Lower leg skin (tissue), 3 donors: ENCODE measurements around the gene ART3.

Experiments used
- POLR2A ChIP-seq, 2 donors: fragments of 450-650 bp; IDR thresholded peaks; one replicate each; pipeline ENCODE4 v1.6.1; 2016 to 2017; ENCODE audit warnings: antibody characterized with exemption in 2 of 2, mild to moderate bottlenecking in 1 of 2, moderate library complexity in 1 of 2
- TF ChIP-seq, protein P1 (sequence below), 3 donors: fragments of 450-650 bp; IDR thresholded peaks; one replicate each; pipeline ENCODE4 v1.5.1; 2016; ENCODE audit warnings: antibody characterized with exemption in 3 of 3, mild to moderate bottlenecking in 3 of 3, moderate library complexity in 2 of 3

DNA sequence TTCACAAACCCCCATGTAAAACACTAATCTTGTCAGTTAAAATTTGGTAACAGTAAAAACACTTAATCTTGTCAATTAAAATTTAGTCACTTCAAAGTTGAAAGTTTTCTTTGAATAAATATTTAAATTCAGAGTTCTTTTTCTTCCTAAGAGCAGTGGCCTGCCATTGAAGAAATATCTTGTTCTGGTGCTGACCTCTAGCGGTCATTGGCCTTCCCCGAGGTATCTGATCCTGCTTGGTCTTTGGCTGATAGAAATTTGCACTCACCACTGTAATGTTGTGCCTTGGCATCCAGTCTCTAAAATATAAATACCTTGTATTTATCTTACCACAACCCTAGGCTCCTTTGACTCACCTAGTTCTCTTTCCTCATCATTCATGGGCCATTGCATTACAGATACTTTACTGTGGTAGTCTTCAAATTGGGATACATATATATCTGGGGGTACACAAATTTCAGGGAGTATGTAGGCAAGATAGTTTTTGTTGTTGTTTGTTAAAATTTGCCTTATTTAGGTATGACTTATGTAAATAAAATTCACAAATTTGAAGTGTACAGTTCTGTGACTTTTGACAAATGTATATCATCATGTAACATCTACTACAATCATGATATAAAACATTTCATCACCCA lies 6.7 kb upstream of the ART3 start:
- TF ChIP-seq, protein P1, sequence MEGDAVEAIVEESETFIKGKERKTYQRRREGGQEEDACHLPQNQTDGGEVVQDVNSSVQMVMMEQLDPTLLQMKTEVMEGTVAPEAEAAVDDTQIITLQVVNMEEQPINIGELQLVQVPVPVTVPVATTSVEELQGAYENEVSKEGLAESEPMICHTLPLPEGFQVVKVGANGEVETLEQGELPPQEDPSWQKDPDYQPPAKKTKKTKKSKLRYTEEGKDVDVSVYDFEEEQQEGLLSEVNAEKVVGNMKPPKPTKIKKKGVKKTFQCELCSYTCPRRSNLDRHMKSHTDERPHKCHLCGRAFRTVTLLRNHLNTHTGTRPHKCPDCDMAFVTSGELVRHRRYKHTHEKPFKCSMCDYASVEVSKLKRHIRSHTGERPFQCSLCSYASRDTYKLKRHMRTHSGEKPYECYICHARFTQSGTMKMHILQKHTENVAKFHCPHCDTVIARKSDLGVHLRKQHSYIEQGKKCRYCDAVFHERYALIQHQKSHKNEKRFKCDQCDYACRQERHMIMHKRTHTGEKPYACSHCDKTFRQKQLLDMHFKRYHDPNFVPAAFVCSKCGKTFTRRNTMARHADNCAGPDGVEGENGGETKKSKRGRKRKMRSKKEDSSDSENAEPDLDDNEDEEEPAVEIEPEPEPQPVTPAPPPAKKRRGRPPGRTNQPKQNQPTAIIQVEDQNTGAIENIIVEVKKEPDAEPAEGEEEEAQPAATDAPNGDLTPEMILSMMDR (IDR thresholded peaks at IDR 0.05) = no peak
- TF ChIP-seq POLR2A (IDR thresholded peaks at IDR 0.05) = no peak
